Heart left ventricle (tissue), 13 donors: ENCODE data around the gene ERF.

Experiments
- POLR2A ChIP-seq, 2 donors: fragments of 450-650 bp; IDR thresholded peaks; one replicate each; pipeline ENCODE4 v1.6.1; 2017; ENCODE audit warnings: antibody characterized with exemption in 2 of 2, mild to moderate bottlenecking in 2 of 2, moderate library complexity in 2 of 2
- TF ChIP-seq, protein P1 (sequence below), 12 donors: fragments of 200-600 bp; sonication (generic) in 4 of 12; IDR thresholded peaks; one replicate each; pipeline versions ENCODE4 v1.5.0 to v1.8.0; 2018 to 2022; ENCODE audit warnings: antibody characterized with exemption in 12 of 12, mild to moderate bottlenecking in 5 of 12
- donor health status: ischemic (EF 13 %, LVEDD 7.1; RV severe dilation, severe dysfunction).
- donor health status: DM: no; HTN: yes; CAD: no.
- donor health status: DM: no; HTN: no; CAD: no.
- donor health status: ischemic (EF 25% LVEDD 6.9; RV normal size, moderate dysfunction).
- donor health status: ischemic (EF 25% LVEDD 5.7; RV mildly dilated, moderate dysfunction).
- donor health status: ischemic (EF 35%, LVEDD 5.7; RV mildly dilated, moderate dysfunction).
- donor health status: nonischemic (EF 11% LVEDD 7.7; RV severe dilation, severe dysfunction).
- donor health status: DM: yes; HTN: yes; CAD: no.
- donor health status: PGD.
- donor health status: ischemic (EF 29% LVEDD 5.4; RV normal size, mild dysfunction).
- donor health status: nonischemic (EF 23%, LVEDD 6.1; RV moderate dilation, normal function).

DNA sequence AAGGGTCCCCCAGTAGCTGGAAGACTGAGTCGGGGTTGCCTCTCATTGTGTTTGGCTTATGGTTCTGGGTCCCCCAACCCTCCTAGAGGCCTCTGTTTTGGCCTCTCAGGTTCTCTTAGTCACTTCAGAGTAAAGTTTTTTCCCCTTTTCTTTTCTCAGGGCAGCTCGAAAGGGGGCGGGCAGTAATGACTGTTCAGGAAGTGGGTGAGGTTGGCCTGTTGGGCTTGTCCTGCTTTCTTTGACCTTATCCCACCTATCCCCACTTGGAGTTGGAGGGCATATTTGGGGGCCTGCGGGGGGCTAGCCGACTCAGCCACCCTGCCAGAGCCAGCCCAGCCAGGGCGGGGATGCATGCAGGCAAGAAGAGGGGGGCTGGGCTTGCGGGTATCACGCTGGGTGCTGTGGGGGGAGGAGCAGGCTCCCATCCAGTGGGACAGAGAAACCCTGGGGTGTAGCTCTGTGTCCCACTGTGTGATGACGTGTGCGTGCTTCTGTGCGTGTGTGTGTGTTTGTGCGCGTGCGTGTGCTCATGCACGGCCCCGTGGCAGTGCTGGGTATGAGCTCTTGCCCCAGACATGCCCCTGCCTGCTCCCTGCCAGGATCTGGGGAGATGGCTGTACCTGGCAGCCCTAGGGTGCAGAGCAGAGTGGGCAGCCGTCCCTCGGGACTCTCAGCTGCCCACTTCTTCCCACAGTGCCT is 15.6 kb upstream of the ERF start:
- TF ChIP-seq POLR2A (IDR thresholded peaks at IDR 0.05), result no peak
- TF ChIP-seq, protein P1, sequence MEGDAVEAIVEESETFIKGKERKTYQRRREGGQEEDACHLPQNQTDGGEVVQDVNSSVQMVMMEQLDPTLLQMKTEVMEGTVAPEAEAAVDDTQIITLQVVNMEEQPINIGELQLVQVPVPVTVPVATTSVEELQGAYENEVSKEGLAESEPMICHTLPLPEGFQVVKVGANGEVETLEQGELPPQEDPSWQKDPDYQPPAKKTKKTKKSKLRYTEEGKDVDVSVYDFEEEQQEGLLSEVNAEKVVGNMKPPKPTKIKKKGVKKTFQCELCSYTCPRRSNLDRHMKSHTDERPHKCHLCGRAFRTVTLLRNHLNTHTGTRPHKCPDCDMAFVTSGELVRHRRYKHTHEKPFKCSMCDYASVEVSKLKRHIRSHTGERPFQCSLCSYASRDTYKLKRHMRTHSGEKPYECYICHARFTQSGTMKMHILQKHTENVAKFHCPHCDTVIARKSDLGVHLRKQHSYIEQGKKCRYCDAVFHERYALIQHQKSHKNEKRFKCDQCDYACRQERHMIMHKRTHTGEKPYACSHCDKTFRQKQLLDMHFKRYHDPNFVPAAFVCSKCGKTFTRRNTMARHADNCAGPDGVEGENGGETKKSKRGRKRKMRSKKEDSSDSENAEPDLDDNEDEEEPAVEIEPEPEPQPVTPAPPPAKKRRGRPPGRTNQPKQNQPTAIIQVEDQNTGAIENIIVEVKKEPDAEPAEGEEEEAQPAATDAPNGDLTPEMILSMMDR (IDR thresholded peaks at IDR 0.05), result no peak
